ENCODE results near the gene PLA2G6.

PLA2G6 gene

GRCh38 chr22:38213319-38213989 lies 31.8 kb upstream of the PLA2G6 start:
- no peak for DNase-seq (ENCODE audit: low spot score)

GRCh38 chr22:38212442-38212841 lies 30.8 kb upstream of the PLA2G6 start:
- DNase-seq (ENCODE audit: low spot score) = no peak

DNA sequence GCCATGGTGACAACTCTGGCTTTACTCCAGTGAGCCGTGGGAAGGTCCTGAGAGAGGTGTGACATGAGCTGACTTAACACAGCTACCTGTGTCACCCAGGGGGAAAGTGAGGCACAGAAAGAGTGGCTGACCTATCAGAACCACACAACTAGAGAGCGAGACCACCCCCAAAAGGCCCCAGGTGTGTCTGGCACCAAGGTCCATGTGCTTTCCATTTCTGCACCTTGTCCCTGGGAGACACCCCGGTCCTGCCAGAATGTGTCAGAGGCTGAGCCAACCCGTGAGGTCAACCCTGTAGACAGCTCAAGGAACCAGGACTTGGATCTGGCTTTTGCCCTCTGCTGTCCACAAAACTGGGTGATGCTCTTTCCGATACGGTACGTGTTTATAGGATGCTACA lies 29.9 kb upstream of the PLA2G6 start:
- no peak for DNase-seq (ENCODE audit: low spot score)

DNA sequence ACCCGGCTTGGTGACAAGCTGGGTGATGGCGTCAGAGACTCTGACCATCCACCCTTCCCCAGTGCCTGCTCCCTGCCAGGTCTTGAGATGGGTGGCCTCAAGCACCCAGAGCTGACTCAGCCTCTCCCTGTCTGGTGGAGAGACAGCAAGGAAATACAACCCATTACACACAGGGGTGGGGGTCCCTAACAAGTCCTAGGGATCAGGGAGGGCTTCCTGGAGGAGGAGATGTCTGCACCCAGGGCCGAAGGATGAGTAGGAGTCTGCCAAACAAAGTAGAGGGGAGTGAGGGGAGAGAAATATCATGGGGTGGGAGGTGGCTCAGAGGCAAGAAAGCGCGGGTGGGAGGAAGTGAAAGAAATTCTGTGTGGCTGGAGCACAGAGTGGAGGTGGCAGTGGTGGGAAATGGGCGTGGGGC lies 26.9 kb upstream of the PLA2G6 start:
- no peak for DNase-seq (ENCODE audit: low spot score)

- no peak for DNase-seq (ENCODE audit: low spot score)
These were observed 26.3 kb upstream of the PLA2G6 start for GRCh38 chr22:38207898-38208432.

DNA sequence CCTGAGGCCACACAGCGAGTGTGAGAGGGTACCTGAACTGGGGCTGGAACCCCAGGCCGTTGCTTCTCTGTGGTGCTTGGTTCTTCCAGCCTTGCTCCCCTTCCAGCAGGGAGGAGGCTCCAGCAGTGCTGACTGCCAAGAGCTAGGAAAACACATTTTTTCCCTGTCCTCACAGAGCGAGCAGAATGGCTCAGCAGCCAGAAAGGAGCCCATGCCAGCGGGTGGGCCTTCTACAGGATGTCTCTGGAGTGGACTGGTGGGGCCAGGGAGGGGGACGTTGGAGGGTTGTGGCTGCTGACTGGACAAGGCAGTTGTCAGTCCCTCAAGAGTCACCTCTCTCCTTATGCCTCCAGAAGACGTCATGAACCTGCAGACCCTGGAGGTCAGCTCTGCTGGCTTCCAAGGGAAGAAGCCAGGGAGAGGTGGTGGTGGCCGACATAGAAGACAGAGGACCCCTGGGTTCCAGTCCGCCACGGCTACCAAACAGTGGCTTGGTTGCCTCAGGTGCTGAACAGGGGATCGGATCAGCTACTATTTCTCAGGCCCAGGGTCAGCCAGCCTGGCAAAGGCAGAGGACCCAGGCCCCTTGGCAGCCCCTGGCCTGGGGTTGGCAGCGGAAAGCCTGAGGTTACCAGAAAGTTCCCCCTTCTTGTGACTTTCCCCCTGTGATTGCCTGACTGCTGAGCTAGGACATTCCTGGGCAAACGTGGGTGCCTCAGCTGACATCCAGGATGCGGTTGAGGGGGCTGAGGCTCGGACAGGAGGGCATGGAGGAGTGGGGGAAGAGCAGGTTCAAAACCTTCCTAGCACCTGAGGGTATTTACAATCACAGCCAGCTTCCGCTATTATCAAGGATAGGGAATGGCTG lies 23.9 kb upstream of the PLA2G6 start:
- no peak for DNase-seq (ENCODE audit: low spot score)

DNA sequence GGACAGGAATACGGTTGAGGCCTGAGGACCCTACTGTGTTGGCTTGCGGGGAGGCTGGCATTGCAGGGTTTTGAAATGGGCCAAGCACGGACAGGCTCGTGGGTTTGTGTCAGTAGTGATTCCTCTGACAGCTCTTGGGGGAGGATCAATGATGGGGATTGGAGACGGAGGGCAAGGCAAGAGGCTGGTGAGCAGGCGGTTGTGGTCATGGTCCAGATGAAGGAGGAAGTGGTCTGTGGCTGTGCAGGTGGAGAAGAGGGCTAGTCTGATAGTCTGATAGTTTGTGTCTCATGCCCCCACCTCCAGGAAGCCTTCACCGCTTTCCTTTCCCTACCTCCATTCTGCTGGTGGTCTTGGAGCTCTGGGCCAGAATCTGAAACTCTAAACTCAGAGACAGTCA lies 23.2 kb upstream of the PLA2G6 start:
- DNase-seq (ENCODE audit: low spot score) = no peak

DNA sequence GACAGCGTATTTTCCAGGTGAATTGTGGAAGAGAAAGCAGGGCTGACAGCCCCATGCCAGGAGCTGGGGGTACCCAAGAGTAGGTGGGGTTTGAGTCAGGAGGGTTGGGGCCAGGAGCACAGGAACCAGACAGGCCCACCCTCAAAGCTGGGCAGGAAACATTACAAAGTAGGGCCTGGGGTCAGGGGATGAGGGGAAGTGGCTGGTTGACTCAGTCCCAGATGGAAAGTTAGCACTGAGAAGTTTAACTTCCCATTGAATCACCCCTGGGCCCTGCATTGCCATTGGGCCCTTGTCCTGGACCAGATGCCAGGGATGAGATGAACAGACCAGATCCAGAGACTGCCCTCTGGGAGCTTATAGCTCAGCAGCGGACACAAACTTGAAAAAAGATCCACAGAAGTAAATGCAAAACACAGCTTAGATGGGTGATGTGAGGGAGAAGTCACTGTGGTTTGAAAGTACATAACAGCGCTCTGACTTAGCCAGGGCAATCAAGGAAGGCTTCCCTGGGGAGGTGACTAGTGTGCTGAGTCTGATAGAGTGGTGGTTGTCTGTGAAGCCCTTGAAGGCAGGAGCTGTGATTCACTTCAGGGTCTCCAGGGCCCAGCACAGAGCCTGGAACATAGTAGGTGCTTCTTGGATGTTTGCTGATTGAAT lies 22.4 kb upstream of the PLA2G6 start:
- DNase-seq (ENCODE audit: low spot score) = no peak

DNA sequence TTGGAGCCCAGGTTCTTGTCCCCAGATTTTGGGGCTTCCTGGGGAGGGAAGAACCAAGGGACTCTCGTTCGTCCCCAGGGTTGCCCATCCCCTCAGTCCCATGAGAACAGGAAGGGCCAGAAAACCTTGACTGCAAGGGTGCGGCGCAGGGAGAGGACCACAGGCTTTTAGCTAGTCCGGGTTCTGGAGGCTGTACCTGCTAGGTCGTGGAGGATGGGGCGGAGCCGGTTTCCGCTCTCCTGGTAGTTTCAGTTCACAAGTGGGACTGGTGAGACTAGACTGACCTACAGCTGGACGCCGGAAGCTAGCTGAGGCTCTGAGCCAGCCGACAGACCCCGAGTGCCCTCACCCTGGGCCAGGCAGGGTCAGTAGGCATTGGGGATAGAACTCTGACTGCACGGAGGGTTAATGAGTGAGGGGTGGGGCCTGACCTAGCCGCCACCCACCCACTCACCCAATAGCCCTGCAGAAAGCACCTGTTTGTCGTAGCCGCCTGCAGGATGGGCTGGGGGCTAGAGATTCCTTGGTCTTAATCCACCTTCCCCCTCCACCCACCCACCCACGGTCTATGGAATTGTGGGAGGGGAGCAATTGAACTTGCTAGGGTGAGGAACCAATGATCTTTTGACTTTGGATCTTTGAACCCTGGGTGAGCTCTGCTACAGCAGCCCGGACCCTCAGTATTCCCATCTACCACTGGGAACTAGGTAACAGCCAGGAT lies 21.6 kb upstream of the PLA2G6 start:
- no peak for DNase-seq (ENCODE audit: low spot score)

DNA sequence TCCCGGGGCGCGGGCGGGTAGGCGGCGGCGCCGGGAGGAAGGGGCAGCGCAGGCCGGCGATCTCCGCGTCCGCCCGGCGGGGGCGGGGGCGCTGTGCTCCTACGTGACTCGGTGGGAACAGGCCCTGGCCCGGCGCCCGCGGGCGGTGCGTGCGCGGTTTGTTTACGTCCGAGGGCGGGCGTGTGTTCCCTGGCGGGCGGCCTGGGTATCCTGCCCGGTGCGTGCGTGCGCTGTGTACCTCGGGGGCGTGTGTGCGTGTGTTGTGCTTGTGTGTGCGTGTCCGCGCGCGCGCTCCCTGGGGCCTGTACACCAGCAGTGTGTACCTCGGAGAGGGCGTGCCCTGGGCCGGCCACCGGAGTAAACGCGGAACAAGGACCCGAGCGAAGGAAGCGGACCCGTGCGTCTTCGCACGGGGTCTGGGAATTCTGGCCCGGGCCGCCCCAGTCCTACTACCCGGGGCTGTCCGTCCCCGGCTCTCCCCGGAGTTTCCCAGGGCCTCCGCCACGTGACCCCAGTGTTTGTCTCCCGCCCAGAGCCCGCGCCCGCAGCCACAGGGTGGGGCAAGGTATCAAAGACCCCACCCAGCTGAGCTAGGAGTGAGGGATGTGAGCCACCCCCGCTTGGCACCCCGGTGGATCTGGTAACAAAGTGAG lies 20.9 kb upstream of the PLA2G6 start:
- DNase-seq (ENCODE audit: low spot score) = no peak

GRCh38 chr22:38201711-38202436 lies 20.2 kb upstream of the PLA2G6 start, which contains the start of gene MAFF:
Gene MAFF (plus strand): TSS chr22:38201994. CDS start chr22:38213854, 11,860 bp downstream.
- DNase-seq (ENCODE audit: low spot score) = peak; percentile 98

DNA sequence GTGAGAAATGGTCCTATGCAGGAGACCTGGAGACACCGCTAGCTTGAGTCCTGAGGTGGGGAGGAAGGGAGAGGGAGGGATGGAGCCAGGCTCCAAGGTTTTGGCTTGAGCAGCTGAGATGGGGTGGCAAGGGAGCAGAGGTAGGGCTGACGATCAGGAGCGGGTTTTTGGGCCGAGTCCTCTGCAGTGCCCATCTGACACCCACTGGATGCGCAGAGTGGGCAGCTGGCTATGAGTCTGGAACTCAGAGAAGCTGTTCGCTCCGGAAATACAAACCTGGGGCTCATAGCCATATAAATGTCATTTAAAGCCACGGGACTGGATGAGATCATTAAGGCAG lies 19.7 kb upstream of the PLA2G6 start:
- no peak for DNase-seq (ENCODE audit: low spot score)

DNA sequence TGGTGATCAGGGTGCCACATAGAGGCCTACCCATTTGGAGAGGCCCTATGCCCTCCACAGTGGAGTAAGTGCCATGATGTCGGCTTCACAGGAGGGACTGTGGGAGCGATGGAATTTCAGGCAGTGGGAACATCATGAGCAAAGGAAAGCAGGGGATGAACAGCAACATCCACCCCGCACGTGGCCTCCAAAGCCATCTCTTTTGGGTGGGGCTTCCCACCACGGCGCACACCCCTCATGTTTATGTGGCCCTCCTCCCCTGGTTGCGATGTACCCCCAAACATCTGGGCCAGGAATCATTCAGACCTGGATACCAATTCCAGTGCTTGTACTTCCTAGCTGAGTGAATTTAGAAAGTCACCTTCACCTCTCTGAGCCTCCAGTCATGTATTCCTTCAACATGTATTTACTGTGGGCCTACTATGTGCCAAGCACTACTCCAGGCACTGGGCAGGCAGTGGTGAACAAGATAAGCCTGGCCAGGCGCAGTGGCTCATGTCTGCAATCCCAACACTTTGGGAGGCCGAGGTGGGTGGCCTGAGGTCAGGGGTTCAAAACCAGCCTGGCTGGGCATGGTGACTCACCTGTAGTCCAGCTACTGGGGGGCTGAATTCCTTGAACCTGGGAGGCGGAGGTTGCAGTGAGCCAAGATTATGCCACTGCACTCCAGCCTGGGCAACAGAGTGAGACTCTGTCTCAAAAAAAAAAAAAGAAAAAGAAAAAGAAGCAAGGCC lies 18.4 kb upstream of the PLA2G6 start:
- no peak for DNase-seq (ENCODE audit: low spot score)

DNA sequence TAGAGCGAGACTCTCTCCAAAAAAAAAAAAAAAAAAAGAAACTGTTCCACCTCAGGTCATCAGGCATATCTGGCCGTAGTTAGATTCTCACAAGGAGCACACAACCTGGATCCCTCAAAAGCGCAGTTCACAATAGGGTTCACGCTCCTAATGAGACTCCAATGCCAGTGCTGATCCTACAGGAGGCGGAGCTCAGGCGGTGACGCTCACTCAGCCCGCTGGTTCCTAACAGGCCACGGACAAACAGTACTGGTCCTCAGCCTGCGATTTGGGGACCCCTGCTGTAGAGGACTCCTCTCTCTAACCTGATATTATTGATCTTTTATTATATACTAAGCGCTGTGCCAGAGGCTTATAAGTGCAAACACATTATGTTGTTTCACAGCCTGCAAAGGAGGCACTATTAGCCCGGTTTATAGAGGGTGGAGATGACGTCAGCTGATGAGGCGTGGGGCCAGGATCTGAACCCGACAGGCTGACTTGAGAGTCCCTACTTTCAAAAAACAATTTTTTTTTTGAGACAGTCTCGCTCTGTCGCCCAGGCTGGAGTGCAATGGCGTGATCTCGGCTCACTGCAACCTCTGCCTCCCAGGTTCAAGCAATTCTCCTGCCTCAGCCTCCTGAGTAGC lies 15.3 kb upstream of the PLA2G6 start:
- no peak for DNase-seq (ENCODE audit: low spot score)

DNA sequence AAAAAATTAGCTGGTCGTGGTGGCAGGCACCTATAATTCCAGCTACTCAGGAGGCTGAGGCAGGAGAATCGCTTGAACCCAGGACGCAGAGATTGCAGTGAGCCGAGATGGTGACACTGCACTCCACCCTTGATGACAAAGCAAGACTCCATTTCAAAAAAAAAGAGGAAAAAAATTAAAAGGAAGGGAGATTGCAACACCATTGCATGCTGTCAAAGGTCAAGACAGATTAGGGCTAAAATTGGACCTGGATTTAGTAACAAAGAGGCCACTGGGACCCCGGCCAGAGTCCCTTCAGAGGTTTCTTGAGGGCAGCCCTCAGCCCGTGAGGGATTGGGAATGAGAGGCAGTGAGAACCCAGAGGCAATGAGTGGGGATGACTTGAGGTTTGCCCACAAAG lies 11.9 kb upstream of the PLA2G6 start:
- DNase-seq (ENCODE audit: low spot score) = no peak

DNA sequence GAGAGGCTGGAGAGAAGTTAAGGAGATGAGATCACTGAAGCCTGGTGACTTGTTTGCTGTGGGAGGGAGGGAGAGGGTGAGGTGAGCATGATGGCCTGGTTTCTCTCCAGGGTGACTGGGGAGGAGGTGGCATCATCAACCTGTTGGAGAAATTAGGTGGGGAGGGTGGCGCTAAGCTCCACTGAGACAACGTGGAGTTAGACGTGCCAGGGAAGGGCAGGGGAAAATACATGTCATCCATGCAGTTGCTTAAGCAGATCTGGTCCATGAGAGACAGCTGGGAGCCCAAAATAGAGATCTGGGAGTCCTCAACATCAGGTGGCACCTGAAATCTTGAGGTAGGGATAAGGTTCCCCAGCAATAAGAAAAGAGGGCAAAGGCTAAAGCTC lies 10.8 kb upstream of the PLA2G6 start:
- DNase-seq (ENCODE audit: low spot score) = no peak

- DNase-seq (ENCODE audit: low spot score) = no peak
These were observed 10.3 kb upstream of the PLA2G6 start for GRCh38 chr22:38191731-38192474.

DNA sequence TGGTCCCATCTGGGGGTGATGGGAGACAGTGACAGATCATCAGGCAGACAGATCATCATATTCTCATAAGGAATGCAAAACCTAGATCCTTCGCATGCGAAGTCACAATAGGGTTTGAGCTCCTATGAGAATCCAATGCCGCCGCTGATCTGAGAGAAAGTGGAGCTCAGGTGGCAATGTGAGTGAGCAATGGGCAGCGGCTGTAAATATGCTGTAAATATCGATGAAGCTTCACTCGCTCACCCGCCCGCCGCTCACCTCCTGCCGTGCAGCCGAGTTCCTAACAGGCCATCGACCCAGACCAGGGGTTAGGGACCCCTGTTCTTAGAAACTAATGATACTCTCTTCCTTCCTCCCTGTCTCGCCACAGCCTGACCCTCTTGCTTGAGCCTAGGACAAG lies 9.4 kb upstream of the PLA2G6 start:
- DNase-seq (ENCODE audit: low spot score) = no peak

DNA sequence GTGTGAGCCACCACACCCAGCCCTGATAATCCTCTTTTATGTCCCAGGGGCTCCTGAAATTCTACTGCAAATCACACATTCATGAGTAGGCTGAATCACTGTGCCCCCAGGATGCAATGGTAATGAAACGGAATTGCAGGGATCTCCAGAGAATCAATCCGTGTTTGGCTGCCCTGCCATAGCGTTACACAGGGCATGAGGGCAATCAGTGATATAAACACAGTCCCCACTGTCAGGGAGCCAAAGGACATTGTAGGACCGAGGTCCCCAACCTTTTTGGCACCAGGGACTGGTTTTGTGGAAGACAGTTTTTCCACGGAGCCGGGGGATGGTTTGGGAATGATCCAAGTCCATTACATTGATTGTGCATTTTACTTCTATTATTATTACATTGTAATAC lies 9.0 kb upstream of the PLA2G6 start:
- no peak for DNase-seq (ENCODE audit: low spot score)

Data from COLO829 (cell line).